Measurements from ENCODE around the gene PGP. TPM values are rescaled to one million over a fixed set of nuclear protein-coding genes. Genes with fewer than 3 reads are reported as not detected.

Gene PGP
- total RNA-seq, 1 donor: 14.1 TPM

GRCh38 chr16:2166263-2167067 is 48.2 kb downstream of the PGP start:
- Histone ChIP-seq H2AFZ (ENCODE audit: low read length) (no peak overlapping the region), H3K4me1 (ENCODE audit: insufficient read depth, low read length) (no peaks in the 10 kb centered on the region), H3K79me2 (ENCODE audit: insufficient read depth, low read length) (peaks cover 67% of the 10 kb centered on the region), H3K36me3 (ENCODE audit: insufficient read depth, low read length) (peaks cover 16% of the 10 kb centered on the region), H3K4me2 (ENCODE audit: insufficient read depth, low read length) (no peak overlapping the region), H3K4me3 (ENCODE audit: insufficient read depth, low read length) (no peak overlapping the region), H3K9me3 (ENCODE audit: low read depth, low read length) (no peaks in the 10 kb centered on the region), H3K27ac (ENCODE audit: low read depth, low read length) (no peak overlapping the region), H3K27me3 (ENCODE audit: insufficient read depth, low read length) (no peaks in the 10 kb centered on the region), H4K20me1 (ENCODE audit: insufficient read depth, low read length) (peaks cover 42% of the 10 kb centered on the region)
- no peak for DNase-seq (ENCODE audit: insufficient read length, low spot score, missing footprints)
- TF ChIP-seq, protein P1, sequence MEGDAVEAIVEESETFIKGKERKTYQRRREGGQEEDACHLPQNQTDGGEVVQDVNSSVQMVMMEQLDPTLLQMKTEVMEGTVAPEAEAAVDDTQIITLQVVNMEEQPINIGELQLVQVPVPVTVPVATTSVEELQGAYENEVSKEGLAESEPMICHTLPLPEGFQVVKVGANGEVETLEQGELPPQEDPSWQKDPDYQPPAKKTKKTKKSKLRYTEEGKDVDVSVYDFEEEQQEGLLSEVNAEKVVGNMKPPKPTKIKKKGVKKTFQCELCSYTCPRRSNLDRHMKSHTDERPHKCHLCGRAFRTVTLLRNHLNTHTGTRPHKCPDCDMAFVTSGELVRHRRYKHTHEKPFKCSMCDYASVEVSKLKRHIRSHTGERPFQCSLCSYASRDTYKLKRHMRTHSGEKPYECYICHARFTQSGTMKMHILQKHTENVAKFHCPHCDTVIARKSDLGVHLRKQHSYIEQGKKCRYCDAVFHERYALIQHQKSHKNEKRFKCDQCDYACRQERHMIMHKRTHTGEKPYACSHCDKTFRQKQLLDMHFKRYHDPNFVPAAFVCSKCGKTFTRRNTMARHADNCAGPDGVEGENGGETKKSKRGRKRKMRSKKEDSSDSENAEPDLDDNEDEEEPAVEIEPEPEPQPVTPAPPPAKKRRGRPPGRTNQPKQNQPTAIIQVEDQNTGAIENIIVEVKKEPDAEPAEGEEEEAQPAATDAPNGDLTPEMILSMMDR (IDR thresholded peaks at IDR 0.05; ENCODE audit: extremely low read depth, low read depth, low read length): no peak

GRCh38 chr16:2165861-2166260 is 48.8 kb downstream of the PGP start:
- Histone ChIP-seq H4K20me1 (ENCODE audit: insufficient read depth, low read length) (peaks cover 46% of the 10 kb centered on the region), H3K4me2 (ENCODE audit: insufficient read depth, low read length) (no peak overlapping the region), H3K79me2 (ENCODE audit: insufficient read depth, low read length) (peaks cover 73% of the 10 kb centered on the region), H3K36me3 (ENCODE audit: insufficient read depth, low read length) (peaks cover 16% of the 10 kb centered on the region), H3K9me3 (ENCODE audit: low read depth, low read length) (no peaks in the 10 kb centered on the region), H3K4me1 (ENCODE audit: insufficient read depth, low read length) (peaks cover under 1% of the 10 kb centered on the region), H3K27ac (ENCODE audit: low read depth, low read length) (no peak overlapping the region), H2AFZ (ENCODE audit: low read length) (no peak overlapping the region), H3K4me3 (ENCODE audit: insufficient read depth, low read length) (no peak overlapping the region), H3K27me3 (ENCODE audit: insufficient read depth, low read length) (no peaks in the 10 kb centered on the region)
- TF ChIP-seq, protein P1 (IDR thresholded peaks at IDR 0.05; ENCODE audit: extremely low read depth, low read depth, low read length): no peak
- no peak for DNase-seq (ENCODE audit: insufficient read length, low spot score, missing footprints)

GRCh38 chr16:2163211-2163881 is 51.3 kb downstream of the PGP start:
- Histone ChIP-seq H3K27ac (ENCODE audit: low read depth, low read length) (no peak overlapping the region), H4K20me1 (ENCODE audit: insufficient read depth, low read length) (peaks cover 54% of the 10 kb centered on the region), H3K79me2 (ENCODE audit: insufficient read depth, low read length) (peaks cover 95% of the 10 kb centered on the region), H3K36me3 (ENCODE audit: insufficient read depth, low read length) (peaks cover 14% of the 10 kb centered on the region), H3K4me3 (ENCODE audit: insufficient read depth, low read length) (no peak overlapping the region), H3K4me2 (ENCODE audit: insufficient read depth, low read length) (no peak overlapping the region), H2AFZ (ENCODE audit: low read length) (no peak overlapping the region), H3K4me1 (ENCODE audit: insufficient read depth, low read length) (peaks cover 23% of the 10 kb centered on the region), H3K27me3 (ENCODE audit: insufficient read depth, low read length) (no peaks in the 10 kb centered on the region), H3K9me3 (ENCODE audit: low read depth, low read length) (no peaks in the 10 kb centered on the region)
- no peak for DNase-seq (ENCODE audit: insufficient read length, low spot score, missing footprints)
- TF ChIP-seq, protein P1 (IDR thresholded peaks at IDR 0.05; ENCODE audit: extremely low read depth, low read depth, low read length): no peak

DNA sequence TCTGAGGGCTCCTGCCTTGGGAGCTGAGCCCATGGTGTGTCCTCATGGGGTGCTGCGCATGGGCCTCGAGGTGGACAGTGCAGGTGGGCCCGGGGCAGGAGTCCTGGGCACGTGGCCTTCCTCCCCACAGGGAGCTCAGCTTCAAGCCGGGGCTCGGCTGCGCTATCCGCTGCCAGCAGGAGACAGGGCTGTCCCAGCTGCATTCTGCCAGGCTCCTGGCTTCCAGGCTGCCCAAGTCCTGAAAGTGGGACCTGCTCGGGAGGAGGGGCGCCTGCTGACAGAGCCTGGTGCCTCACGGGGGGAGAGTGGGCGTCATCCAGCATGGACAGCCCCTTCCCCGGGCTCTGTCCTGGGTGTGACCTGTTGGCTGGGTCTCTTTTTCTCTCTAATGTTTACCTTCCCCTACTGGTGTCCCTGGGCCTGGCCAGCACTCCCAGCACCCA is 51.9 kb downstream of the PGP start:
- H3K4me3 ChIP-seq (ENCODE audit: insufficient read depth, low read length): no peak overlapping the region
- H3K4me1 ChIP-seq (ENCODE audit: insufficient read depth, low read length): peaks cover 29% of the 10 kb centered on the region
- H3K4me2 ChIP-seq (ENCODE audit: insufficient read depth, low read length): no peak overlapping the region
- H4K20me1 ChIP-seq (ENCODE audit: insufficient read depth, low read length): peaks cover 59% of the 10 kb centered on the region
- peaks cover 96% of the 10 kb centered on the region for H3K79me2 ChIP-seq (ENCODE audit: insufficient read depth, low read length)
- no peak overlapping the region for H2AFZ ChIP-seq (ENCODE audit: low read length)
- H3K9me3 ChIP-seq (ENCODE audit: low read depth, low read length): no peaks in the 10 kb centered on the region
- H3K36me3 ChIP-seq (ENCODE audit: insufficient read depth, low read length): peaks cover 10% of the 10 kb centered on the region
- H3K27ac ChIP-seq (ENCODE audit: low read depth, low read length): no peak overlapping the region
- DNase-seq (ENCODE audit: insufficient read length, low spot score, missing footprints): no peak
- H3K27me3 ChIP-seq (ENCODE audit: insufficient read depth, low read length): no peaks in the 10 kb centered on the region
- TF ChIP-seq, protein P1 (IDR thresholded peaks at IDR 0.05; ENCODE audit: extremely low read depth, low read depth, low read length): no peak

All from osteoblast (primary cell).